HG02973 (cell line): ENCODE measurements around the gene SMIM28.
A peak's percentile ranks its signal among the peaks of the same experiment; 100 is the strongest.

Experiments used
- ATAC-seq: cut with Tn5 transposase; IDR thresholded peaks from one replicate; pipeline ENCODE4 v1.9.1; 2021; ENCODE audit warnings: moderate library complexity; ENCODE audit not compliant: unreplicated experiment

The SMIM28 gene

DNA sequence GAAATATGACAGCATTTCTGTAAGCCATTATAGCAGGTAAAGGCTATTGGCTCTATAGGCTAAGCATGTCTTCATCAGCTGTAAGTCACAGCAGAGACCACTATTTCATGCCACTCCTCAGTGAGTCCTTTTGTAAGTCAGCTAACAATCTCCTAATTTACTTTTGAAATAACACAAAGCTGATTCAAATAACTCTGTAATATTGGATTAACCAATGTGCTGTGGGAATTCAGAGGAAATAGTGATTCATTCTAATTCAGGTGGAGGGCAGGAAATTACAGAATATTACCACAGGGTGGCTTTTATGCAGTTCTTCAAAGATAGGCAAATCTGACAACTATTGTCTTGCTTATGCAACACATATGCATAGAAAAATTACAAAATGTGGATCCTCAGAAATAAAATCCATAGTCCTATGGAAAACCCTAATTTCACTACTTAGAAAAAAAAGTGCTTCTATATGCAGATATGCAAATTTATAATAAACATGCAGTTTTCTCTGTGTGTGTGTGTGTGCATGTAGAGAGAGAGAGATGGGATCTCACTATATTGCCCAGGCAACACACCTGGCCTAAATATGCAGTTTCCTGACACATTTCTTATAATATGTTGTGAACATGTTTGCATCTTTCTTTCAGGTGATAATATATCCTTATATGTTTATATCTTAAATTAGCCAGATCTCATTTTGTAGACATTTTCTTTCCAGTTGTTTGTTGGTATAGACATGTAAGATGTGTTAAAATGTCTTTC lies 4.8 kb upstream of the SMIM28 start:
- ATAC-seq, result no peak

DNA sequence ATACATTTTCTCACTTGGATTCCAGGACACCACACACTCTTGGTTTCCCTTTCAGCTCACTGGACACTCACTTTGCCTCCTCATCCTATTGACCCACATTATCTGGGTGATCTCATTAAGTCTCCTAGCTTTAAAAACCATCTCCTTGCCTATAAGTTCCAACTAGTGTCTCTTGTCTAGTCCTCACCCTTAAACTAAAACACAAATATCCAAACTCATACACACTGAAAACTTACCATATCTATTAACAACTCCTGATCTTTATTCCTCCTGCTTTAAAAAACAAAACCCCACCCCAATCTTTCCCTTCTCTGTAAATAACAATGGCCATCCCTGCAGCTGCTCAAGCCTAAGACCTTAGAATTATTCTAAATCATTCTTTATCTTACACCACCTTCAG lies 3.5 kb upstream of the SMIM28 start:
- ATAC-seq, result no peak

DNA sequence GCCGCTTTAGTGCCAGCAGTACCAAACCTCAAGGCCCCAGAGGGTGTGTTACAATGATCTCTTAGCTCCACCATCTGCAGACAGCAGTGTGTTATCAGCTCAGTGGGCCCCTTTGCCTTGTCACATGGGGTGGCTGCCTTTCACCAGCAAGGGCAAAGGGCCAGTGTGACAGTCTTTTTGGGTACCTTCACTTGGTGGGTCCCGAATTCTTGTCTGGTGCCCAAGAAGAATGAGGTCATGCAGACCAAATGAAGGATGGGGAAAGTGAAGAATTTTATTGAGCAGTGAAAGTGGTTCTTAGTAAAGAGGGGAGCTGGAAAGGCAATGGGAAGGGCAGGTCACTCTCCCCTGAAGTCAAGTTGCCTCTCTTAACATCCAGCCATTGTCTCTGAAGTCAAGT lies 2.9 kb upstream of the SMIM28 start:
- no peak for ATAC-seq

DNA sequence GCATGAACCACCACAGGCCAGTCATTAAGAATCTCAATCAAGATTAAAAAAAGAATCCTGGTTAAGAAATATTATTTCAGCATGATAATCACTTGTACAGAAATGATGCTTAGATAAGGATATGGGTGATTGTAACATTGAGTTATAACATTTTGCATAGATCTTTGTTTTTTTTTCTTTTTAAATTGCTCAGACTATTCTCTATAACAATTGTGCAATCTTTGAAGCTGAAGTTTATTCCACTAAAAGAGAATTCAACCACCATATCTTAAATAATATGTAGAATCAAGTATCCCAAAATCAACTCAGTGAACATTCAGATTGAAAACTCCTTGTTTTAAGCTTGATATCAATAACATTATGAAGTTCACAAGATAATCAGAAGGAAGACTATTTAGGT lies 663 bp upstream of the SMIM28 start:
- ATAC-seq, result no peak

DNA sequence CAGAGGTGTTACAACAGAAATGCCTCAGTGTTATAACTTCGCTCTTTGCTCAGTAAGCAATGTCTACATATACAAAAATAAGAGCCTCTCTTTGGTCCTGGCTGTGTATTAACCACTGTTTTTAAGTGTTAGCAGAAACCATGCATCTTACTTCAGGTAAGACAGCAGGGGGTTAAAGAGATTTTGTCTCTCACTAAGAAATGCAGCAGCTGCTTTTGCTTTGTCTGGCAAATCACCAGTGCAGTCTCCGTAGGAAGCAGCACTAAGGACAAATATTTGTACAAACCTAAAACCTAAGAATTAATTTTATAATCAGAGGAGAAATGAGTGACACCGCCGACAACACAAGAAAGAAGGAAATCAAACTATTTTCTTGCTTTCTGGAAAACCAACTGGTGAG lies 758 bp downstream of the SMIM28 start:
- ATAC-seq, result no peak

DNA sequence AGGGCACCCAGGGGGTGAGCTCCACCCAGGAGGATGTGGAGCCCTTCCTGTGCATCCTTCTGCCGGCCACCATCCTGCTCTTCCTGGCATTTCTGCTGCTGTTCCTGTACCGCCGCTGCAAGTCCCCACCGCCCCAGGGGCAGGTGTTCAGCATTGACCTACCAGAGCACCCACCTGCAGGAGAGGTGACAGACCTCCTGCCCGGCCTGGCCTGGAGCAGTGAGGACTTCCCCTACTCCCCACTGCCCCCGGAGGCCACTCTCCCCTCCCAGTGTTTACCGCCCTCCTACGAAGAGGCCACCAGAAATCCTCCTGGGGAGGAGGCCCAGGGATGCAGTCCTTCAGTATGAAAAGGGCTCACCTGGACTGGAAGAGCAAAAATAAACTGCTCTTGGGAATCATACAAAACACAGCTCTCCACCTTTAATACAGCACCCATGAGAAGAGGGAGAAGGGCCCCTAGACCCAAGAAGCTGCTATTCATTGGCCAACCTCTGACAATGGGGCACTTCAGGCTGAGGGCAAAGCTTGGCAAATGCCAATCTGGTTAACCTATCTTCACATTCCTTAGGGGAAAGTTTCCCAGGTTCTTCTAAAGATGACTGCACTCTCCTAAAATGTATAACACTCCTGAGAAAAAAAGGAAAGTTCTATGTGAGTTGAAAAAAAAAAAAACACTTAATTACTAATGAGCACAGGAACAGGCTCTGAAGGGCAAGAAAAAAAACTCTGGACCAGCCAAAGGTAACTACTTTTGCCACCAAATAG lies 5.0 kb downstream of the SMIM28 start:
- ATAC-seq, result no peak

DNA sequence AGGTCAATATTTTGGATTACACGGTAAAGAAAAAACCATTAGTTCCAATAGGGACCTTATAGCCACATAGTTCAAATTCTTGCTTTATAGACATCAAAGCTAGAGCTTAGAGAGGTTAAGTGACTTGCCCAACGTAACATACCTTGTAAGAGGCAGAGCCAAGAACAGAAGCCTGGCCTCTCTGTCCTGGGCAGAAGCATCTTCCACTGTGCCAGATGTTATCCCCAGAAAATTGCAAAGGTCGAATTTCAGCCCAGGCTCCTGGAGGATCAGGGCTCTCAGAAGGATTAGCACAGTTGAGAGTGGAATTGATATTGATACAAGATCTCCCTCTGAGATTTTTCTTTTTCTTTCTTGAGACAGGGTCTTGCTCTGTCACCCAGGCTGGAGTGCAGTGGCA lies 6.1 kb downstream of the SMIM28 start:
- ATAC-seq, result no peak

DNA sequence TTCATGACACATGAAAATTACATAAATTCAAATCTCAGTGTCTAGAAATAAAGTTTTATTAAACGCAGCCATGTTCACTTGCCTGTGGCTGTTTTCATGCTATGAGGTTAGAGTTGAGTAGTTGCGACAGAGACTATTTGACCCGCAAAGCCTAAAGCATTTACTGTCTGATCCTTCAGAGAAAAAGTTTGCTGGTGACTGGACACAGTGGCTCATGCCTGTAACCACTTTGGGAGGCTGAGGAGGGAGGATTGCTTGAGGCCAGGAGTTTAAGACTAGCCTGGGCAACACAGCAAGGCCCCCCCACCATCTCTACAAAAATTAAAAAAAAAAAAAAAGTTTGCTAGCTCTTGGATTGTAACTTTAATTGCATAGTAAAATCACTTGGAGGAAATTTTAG lies 9.2 kb downstream of the SMIM28 start:
- ATAC-seq, result no peak

DNA sequence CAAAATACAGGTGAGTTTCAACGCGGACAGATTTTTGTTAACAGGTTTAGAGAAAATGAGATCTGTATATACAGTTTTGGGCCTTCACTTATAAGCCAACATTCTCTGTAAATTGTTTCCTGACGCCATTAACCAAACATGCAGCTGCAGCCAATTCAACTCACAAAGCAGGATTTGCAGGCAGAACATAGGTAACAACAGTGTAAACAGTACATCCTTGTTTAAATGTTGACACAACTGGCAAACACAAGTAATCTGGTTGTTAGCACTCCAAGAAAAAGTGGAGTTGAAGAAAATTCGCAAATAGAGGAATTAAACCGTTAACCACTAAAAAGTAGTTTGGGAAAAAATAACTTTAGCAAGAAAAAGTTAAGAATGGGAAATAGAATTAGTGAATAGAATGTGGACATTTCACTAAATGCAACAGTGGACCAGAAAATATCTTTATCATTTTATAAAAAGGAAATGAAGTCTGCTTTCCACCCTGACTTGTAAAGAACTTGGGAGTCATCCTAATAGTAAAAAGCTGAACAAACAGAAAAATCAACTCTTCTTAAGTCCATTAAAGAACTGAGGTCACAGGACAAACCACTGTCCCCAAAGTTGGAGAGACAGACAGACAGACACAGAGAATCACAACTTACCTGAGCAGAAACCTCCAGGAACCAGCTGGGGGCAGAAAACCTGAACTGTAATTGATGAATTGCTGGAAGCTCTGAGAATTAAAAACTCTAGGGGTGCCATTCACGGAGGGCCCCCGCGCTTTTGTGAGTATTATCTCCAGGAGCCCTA lies 10.1 kb downstream of the SMIM28 start:
- ATAC-seq, result no peak

DNA sequence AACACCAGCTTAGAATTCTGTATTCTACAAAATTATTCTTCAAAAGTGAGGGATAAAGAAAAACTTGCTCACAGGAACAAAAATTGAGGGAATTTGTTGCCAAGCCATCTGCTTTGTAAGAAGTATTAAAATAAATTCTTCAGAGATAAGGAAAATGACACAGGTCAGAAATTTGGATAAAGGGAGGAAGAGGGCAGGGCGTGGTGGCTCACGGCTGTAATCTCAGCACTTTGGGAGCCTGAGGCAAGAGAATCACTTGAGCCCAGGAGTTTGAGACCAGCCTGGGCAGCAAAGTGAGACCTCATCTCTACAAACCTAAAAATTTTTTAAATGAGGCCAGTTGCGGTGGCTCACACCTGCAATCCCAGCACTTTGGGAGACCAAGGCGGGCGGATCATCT lies 11.8 kb downstream of the SMIM28 start:
- no peak for ATAC-seq

DNA sequence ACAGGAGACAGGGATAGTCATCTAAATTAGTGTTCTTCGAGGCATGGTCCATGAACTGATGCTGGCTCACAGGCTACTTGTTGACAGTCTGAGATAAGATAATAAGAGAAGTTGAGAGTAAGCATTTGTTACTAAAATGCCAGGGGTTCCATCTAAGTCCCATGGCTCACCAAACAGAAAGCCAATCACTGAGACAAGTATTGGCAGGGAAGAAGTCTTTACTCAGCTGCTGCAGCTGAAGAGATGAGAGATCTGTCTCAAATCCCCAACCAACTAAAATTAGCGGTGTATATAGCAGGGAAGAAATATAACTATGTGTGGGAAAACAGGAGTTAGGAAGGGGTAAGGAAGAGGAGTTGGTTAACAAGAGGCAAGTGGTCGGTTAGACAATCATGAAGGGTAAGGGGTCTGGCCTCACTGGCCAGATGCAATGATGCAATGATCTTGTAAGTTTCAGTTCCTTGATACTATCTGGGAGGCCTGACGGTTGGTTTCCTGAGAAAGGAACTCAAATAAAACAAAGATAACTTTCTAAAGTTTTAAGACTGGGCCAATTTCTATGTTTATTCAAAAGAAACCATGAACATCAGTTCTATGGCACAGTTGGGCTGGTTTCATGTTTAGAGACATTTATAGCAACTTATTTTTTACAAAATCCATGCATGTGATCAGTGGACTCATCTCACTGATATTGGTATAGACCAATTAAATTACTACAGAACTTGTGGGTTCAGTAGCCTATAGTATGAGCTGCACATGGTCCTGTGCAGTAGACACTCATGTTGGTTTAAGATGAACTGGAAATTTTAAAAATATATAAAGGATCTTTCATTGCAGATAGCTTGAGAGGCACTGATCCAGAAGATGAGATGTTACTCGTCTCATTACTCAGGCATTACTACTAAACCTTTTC lies 16.4 kb downstream of the SMIM28 start:
- no peak for ATAC-seq

DNA sequence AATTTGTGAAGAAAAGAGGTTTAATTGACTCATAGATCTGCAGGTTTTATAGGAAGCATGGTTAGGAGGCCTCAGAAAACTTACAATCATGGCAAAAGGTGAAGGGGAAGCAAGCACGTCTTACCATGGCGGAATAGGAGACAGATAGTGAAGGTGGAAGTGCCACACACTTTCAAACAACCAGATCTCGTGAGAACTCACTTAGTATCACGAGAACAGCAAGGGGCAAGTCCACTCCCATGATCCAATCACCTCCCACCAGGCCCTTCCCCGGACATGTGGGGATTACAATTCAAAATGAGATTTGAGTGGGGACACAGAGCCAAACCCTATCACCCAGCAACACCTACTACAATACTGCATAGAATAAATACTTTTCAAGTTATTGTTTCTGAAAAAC lies 19.0 kb downstream of the SMIM28 start:
- no peak for ATAC-seq

DNA sequence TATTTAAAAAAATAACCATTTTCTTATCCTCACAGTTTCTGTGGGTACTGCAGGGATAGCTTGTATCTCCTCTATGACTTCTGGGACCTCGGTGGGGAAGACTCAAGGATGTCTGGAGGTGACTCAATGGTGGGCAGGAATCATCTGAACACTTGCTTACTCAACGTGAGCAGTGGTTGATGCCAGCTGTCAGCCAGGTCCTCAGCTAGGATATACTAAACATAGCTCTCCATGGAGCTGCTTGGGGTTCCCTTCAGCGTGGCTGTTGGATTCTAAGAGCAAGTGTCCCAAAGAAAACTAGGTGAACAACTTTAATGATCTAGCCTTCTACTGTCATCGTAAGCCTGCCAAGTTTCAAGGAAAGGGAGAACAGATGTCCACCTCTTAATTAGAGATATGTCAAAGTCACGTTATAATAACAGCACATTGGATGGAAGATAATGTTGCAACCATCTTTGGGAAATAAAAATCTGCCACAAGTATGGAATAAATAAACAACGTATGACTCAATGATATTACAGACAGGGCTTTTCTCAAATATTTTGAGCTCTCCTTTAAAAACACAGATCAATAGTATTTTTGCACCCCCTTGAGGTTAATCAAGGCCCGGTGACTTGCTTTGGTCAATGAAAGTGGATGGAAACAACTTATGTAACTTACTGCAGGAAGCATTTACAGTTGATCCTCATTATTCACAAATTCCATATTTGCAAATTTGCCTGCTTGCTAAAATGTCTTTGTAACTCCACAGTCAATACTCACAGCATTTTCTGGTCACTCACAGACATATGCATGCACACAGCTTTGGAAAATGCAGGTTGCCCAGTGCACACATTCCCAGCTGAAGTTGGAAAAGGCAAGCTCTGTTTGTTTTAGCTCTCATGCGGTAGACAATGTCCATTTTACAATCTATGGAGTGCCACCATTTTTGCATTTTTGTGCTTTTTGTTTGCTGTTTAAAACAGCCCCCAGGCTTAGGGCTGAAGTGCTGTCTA lies 19.7 kb downstream of the SMIM28 start:
- ATAC-seq, result no peak

DNA sequence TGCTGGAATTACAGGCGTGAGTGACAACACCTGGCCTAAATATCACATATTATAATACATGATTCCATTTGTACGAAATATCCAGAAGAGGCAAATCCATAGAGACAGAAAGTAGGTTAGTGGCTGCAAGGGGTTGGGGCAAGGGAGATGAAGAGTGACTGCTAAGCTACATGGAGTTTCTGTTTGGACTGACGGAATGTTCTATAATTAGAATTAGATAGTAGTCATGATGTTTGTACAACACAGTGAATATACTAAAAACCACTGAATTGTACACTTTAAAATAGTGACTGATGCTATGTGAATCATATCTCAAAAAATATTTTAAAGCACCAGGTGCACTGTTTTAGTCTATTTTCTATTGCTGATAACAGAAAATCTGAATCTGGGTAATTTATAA lies 22.6 kb downstream of the SMIM28 start:
- ATAC-seq, result no peak

DNA sequence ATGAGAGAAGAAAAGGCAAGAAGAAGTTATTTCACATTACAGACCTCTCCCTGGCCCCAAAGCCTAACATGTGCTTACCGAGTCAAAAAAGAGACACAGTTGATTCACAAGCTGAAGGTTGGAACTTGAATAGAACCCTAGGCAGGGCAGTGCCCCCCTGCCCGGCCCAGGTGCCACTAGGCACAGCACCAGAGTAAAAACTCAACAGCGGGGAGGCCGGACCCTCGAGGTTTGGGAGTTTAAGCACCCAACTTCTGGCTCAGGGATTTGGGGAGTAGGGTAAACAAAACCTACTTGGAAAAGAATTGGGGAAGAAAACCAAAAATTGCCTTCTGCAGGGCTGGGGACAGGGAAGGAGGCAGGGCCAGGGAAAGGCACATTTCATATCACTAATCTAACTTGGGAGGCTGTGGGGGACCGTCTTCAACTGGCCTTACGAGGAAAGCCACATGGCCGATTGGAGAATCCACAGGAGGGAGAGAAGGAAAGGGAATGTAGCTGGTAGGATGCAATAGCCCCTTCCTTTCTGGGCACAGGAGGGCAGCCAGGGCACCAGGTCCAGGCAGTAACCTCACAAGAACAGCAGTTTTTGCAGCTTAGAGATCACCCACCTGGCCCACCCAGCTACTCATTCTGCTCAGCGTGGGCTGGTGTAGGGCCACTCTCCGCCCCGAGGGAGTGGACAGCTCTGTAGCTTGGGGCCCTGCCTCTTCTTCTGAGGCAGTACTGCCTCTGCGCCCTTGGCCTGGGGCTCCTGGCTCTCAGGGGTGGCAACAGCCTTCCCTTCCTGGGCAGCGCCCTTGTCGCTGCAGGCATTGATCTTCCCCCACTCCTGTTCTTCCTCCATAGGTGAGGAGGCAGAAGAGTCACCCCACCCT lies 24.5 kb downstream of the SMIM28 start:
- no peak for ATAC-seq

DNA sequence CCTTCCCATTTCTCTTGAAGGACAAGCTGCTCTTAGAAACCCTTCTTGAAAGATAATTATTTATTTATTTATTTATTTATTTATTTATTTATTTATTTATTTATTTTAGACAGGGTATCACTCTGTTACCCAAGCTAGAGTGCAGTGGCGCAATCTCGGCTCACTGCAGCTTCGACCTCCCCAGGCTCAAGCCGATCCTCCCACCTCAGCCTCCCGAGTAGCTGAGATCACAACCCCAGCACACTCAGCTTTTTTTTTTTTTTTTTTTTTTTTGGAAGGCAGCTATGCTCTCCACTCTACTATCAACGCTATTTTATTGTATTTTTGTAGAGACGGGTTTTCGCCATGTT lies 25.1 kb downstream of the SMIM28 start:
- ATAC-seq, result no peak

DNA sequence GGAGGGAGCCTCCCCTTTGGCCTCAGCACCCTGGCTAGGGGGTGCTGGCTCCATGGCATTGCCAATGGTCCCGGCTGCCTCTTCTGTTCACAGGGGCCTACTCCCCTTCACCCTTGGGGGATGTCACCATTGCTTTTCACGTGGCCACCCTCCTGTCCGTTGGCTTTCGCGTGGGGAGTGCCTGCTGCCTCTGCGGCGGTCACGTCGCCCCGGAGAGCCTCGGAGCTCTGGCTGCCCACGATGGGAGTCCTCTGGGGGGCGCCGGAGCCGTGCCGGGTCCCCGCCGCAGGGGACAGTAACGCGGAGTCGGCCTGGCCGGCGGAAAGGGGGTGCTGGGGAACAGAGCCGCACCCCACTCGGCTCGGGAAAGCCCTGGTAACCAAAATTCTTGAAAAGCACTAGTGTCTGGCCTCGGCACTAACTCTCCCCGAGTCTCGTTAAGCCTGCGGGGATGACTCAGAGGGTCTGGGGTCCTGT lies 25.7 kb downstream of the SMIM28 start:
- no peak for ATAC-seq

DNA sequence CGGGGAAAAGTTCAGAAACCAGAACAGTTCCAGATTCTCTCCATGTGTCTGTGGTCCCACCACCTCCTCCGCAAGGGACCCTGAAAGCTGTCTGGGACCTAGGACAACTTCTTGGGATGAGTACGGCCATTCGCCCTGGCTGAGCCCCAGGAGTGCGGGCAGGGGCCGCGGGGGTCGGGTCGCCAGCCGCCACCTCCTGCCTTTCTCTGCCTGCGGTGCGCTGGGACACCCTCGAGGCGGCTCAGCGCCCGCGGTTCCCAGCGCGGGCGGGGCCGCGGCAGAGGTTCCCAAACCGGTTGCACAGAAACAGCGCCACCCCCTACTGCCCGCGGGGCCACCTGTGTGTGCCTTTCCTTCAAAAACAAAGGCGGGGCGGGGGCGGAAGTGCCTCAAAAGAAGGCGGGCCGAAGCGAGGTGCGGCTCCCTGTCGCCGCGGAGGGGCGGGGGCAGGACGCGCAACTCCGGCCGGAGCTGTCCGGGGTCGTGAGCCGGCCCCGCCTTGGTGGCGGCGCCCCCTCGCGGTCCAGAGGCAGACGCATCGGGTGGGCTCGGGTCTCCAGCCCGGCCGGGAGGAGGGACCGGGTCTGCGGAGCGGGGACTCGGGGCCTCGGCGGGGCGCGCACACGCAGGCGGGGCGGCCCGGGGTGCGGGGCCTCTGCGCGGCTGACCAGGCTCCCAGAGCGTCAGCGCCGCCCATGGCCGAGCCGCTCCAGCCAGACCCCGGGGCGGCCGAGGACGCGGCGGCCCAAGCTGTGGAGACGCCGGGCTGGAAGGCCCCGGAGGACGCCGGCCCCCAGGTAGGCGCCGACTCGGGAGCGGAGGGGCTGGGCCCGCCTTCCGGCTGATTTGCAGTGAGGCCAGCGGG lies 26.3 kb downstream of the SMIM28 start, which contains the start of gene HEBP2:
Gene HEBP2, plus strand, starts transcription at position 423 of the 865 bp plus-strand sequence. Its CDS starts 273 bp downstream, at position 696.
- peak; percentile 59 for ATAC-seq
